Thyroid gland (tissue), 4 donors: ENCODE results near the gene STIM1. TPM values are rescaled to one million over a fixed set of nuclear protein-coding genes. Genes with fewer than 3 reads are reported as not detected.

Experiments
- DNase-seq, 2 donors: peaks; one replicate each; pipeline ENCODE4 v3.0.0-alpha.2; 2019
- H3K27ac ChIP-seq, 3 donors: fragments of 200-600 bp; sonication (generic); 1 replicate in 2 of 3; 2 replicates in 1 of 3; pipeline ENCODE4 v1.5.1; 2016 to 2019; ENCODE audit warnings: mild to moderate bottlenecking in 1 of 3, moderate library complexity in 1 of 3
- H3K27me3 ChIP-seq: fragments of 200-600 bp; sonication (generic); one replicate; pipeline ENCODE4 v1.5.1; 2019
- H3K36me3 ChIP-seq, 2 donors: fragments of 200-600 bp; sonication (generic); one replicate each; pipeline ENCODE4 v1.5.1; 2016 to 2019
- H3K4me1 ChIP-seq, 2 donors: fragments of 200-600 bp; sonication (generic); one replicate each; pipeline ENCODE4 v1.5.1; 2017 to 2019
- H3K4me3 ChIP-seq, 3 donors: fragments of 200-600 bp; sonication (generic); replicated peaks in 1 of 3; 1 replicate in 2 of 3; 2 replicates in 1 of 3; pipeline ENCODE4 v1.5.1; 2016; ENCODE audit warnings: mild to moderate bottlenecking in 1 of 3
- H3K9me3 ChIP-seq: fragments of 200-600 bp; sonication (generic); one replicate; pipeline ENCODE4 v1.5.1; 2017
- POLR2A ChIP-seq, 2 donors: fragments of 450-650 bp; IDR thresholded peaks; one replicate each; pipeline ENCODE4 v1.6.1; 2017; ENCODE audit warnings: antibody characterized with exemption in 2 of 2, mild to moderate bottlenecking in 2 of 2, moderate library complexity in 1 of 2
- WGBS, 2 donors: methylation state at CpG; one replicate each; pipeline ENCODE4 v1.1.5; 2017; 5-methylcytosine and 5-hydroxymethylcytosine counted together
- intact Hi-C: fragments of 100-400 bp; cut with DNase I; formaldehyde crosslinking; loops from one replicate; pipeline ENCODE4 v1.15.1; 2023
- total RNA-seq, 4 donors: library from RNA; depleted of rRNA; stranded (reverse); fragments of >200 nt; gene quantifications; one replicate each; pipeline ENCODE4 v1.2.3, GENCODE V29; 2016
- TF ChIP-seq, protein P1 (sequence below), 6 experiments: fragments of 200-600 bp in 3 of 6; fragments of 450-650 bp in 3 of 6; sonication (generic) in 3 of 6; IDR thresholded peaks; one replicate each; pipeline ENCODE4 v1.5.1; 2016 to 2019; ENCODE audit warnings: antibody characterized with exemption in 6 of 6, mild to moderate bottlenecking in 2 of 6, inconsistent platforms in 1 of 6, moderate library complexity in 1 of 6

STIM1 gene
- total RNA-seq, 4 donors from 2014 or later = 54.3 to 89.2 (median 71.0) TPM

GRCh38 chr11:4035985-4036384 lies 180.5 kb downstream of the STIM1 start:
- TF ChIP-seq POLR2A (IDR thresholded peaks at IDR 0.05) = no peak
- TF ChIP-seq, protein P1, sequence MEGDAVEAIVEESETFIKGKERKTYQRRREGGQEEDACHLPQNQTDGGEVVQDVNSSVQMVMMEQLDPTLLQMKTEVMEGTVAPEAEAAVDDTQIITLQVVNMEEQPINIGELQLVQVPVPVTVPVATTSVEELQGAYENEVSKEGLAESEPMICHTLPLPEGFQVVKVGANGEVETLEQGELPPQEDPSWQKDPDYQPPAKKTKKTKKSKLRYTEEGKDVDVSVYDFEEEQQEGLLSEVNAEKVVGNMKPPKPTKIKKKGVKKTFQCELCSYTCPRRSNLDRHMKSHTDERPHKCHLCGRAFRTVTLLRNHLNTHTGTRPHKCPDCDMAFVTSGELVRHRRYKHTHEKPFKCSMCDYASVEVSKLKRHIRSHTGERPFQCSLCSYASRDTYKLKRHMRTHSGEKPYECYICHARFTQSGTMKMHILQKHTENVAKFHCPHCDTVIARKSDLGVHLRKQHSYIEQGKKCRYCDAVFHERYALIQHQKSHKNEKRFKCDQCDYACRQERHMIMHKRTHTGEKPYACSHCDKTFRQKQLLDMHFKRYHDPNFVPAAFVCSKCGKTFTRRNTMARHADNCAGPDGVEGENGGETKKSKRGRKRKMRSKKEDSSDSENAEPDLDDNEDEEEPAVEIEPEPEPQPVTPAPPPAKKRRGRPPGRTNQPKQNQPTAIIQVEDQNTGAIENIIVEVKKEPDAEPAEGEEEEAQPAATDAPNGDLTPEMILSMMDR (IDR thresholded peaks at IDR 0.05) = no peak
- DNase-seq = no peak
- no peak overlapping the region for H3K27ac ChIP-seq
- peaks cover 0 to 5% of the 10 kb centered on the region in 2 donors for H3K4me1 ChIP-seq
- no peaks in the 10 kb centered on the region for H3K36me3 ChIP-seq
- H3K9me3 ChIP-seq = no peaks in the 10 kb centered on the region
- WGBS, 2 donors = 93 to 95% methylated on average over 4 of the region's 4 CpGs
- H3K4me3 ChIP-seq = no peak overlapping the region
- intact Hi-C loops = no loop called here
- H3K27me3 ChIP-seq = no peaks in the 10 kb centered on the region

DNA sequence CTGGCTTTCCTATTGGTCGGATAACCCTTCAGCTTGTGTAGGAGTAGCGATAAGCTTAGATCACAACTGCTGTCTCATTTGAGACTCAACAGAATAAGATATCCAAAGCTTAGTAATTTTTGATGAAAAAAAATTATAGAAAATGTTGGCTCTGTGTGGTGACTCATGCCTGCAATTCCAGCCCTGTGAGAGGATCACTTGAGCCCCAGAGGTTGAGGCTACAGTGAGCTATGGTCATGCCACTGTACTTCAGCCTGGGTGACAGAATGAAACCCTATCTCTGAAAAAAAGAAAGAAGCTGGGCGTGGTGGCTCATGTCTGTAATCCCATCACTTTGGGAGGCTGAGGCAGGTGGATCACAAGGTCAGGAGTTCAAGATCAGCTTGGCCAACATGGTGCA lies 183.5 kb downstream of the STIM1 start:
- Histone ChIP-seq H3K4me1 (no peaks in the 10 kb centered on the region), H3K36me3 (no peaks in the 10 kb centered on the region), H3K9me3 (no peaks in the 10 kb centered on the region), H3K27me3 (no peaks in the 10 kb centered on the region), H3K27ac (no peak overlapping the region), H3K4me3 (no peak overlapping the region)
- TF ChIP-seq, protein P1 (IDR thresholded peaks at IDR 0.05) = no peak
- TF ChIP-seq POLR2A (IDR thresholded peaks at IDR 0.05) = no peak
- intact Hi-C loops = no loop called here
- DNase-seq = no peak
- WGBS, 2 donors = 97% methylated on average over 3 of the region's 3 CpGs

DNA sequence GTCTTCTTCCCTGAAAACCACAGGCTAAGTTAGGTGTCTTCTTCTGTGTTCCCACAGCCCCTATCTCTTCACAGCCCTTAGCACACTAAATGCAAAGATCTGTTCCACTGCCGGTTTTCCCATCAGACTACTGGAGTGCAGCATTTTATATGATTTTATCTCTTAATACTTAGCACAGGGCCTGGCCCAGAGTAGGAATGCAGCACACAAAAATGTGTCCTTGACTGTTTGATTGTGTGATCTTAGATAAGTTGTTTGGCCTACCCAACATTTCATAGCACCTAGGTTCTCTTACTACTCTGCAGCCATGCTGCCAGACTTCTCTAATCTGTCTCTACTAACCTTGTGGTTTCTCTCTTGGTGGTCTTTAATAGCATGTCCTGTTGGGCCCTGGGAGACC lies 185.0 kb downstream of the STIM1 start:
- H3K9me3 ChIP-seq = no peaks in the 10 kb centered on the region
- H3K36me3 ChIP-seq = no peaks in the 10 kb centered on the region
- no peak overlapping the region for H3K27ac ChIP-seq
- WGBS, 2 donors = 74 to 77% methylated on average over 1 of the region's 1 CpG
- intact Hi-C loops = no loop called here
- no peaks in the 10 kb centered on the region for H3K27me3 ChIP-seq
- no peak overlapping the region for H3K4me3 ChIP-seq
- no peak for TF ChIP-seq POLR2A (IDR thresholded peaks at IDR 0.05)
- TF ChIP-seq, protein P1 (IDR thresholded peaks at IDR 0.05) = no peak
- peaks cover 0 to 9% of the 10 kb centered on the region in 2 donors for H3K4me1 ChIP-seq
- no peak for DNase-seq

DNA sequence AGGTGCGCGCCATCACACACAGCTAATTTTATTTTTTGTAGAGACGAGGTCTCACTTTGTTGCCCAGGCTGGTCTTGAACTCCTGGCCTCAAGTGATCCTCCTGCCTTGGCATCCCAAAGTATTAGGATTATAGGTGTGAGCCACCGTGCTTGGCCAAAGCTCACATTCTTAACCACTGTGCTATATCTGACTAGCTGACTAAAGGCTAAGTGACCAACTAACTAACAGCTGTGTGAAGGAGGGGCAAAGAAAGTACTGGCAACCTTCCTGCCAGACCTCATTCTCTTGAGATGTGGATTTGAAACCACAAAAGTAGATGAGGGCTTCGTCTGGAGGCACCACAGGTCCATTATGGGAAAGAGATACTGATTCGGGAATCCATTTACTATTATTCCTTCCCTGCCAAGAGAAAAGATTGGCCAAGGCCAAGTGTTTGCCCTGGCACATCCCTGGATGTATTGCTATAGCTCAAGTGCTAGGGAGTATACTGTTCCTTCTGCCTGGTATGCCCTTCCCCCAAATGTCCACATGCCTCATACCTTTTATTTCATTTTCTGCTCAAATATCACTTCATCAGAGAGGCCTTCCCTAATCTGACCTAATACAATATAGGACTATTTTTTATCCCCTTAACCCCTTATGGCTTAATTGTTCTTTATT lies 186.4 kb downstream of the STIM1 start:
- DNase-seq = no peak
- no peak for TF ChIP-seq POLR2A (IDR thresholded peaks at IDR 0.05)
- TF ChIP-seq, protein P1 (IDR thresholded peaks at IDR 0.05) = no peak
- Histone ChIP-seq H3K27me3 (no peaks in the 10 kb centered on the region), H3K36me3 (no peaks in the 10 kb centered on the region), H3K9me3 (no peaks in the 10 kb centered on the region), H3K27ac (no peak overlapping the region), H3K4me3 (no peak overlapping the region), H3K4me1 (peaks cover 0 to 9% of the 10 kb centered on the region in 2 donors)
- intact Hi-C loops = no loop called here
- WGBS, 2 donors = 92 to 94% methylated on average over 6 of the region's 6 CpGs

DNA sequence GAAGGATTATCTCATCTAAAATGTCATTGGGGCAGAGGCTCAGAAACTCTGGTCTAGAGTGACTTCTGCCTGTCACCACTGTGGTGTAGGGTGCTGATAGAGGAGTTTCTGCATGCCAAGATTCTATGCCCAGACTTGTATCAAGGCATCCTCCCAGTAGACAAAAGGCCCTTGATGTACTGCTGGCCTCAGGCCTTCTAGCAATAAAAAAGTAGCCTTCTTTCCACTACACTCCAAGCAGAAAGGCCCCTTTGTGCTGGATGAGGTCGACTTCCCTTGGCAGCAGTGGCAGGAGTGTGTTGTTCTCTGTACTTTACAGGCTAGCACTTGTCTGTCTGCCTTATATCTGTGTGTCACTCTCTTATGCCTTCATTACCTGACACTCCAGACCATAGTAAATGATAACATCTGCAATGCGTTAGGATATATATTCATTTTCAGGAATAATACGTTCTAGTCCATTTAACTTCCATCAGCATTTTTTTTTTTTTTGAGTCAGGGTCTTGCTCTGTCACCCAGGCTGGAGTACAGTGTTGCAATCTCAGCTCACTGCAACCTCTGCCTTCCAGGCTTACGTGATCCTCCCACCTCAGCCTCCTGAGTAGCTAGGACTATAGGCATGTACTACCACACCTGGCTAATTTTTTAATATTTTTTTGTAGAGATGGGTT lies 189.6 kb downstream of the STIM1 start:
- DNase-seq = no peak
- no peak overlapping the region for H3K4me3 ChIP-seq
- peaks cover 0 to 9% of the 10 kb centered on the region in 2 donors for H3K4me1 ChIP-seq
- intact Hi-C loops = no loop called here
- peak overlapping the region in 1 of 3 donors; percentile 7 for H3K27ac ChIP-seq
- WGBS, 2 donors = 48 to 56% methylated on average over 4 of the region's 4 CpGs
- H3K36me3 ChIP-seq = no peaks in the 10 kb centered on the region
- TF ChIP-seq POLR2A (IDR thresholded peaks at IDR 0.05) = no peak
- TF ChIP-seq, protein P1 (IDR thresholded peaks at IDR 0.05) = no peak
- no peaks in the 10 kb centered on the region for H3K27me3 ChIP-seq
- no peaks in the 10 kb centered on the region for H3K9me3 ChIP-seq
